Karpas-422 (cell line): ENCODE data around the gene LRP8. TPM values are rescaled to one million over a fixed set of nuclear protein-coding genes. Genes with fewer than 3 reads are reported as not detected.

Experiments used
- DNase-seq: peaks from one replicate; pipeline ENCODE4 v3.0.0-alpha.2; 2015
- H2AFZ ChIP-seq: fragments of 200-600 bp; sonication (generic); 2 replicates; pipeline ENCODE4 v1.6.1; 2014; ENCODE audit warnings: antibody characterized with exemption, low read length, mixed read lengths
- H3K27ac ChIP-seq: fragments of 200-600 bp; sonication (generic); 2 replicates; pipeline ENCODE4 v1.5.1; 2014; ENCODE audit warnings: mild to moderate bottlenecking, low read length, moderate library complexity
- H3K27me3 ChIP-seq: fragments of 200-600 bp; sonication (generic); 2 replicates; pipeline ENCODE4 v1.6.1; 2014; ENCODE audit warnings: low read length, mixed read lengths
- H3K36me3 ChIP-seq: fragments of 200-600 bp; sonication (generic); 2 replicates; pipeline ENCODE4 v1.6.1; 2014; ENCODE audit warnings: low read length, mixed read lengths; ENCODE audit not compliant: insufficient read depth
- H3K4me1 ChIP-seq: fragments of 200-600 bp; sonication (generic); 2 replicates; pipeline ENCODE4 v1.6.1; 2014; ENCODE audit warnings: mild to moderate bottlenecking, low read length, mixed read lengths
- H3K4me2 ChIP-seq: fragments of 200-600 bp; sonication (generic); 2 replicates; pipeline ENCODE4 v1.6.1; 2014; ENCODE audit warnings: low read length, low read depth, mild to moderate bottlenecking; ENCODE audit not compliant: poor library complexity, severe bottlenecking
- H3K4me3 ChIP-seq: fragments of 200-600 bp; sonication (generic); 2 replicates; pipeline ENCODE4 v1.5.1; 2014; ENCODE audit warnings: mild to moderate bottlenecking, antibody characterized with exemption, low read length, mixed read lengths
- H3K79me2 ChIP-seq: fragments of 200-600 bp; sonication (generic); 2 replicates; pipeline ENCODE4 v1.6.1; 2014; ENCODE audit warnings: mild to moderate bottlenecking, low read length, mixed read lengths
- H3K9ac ChIP-seq: fragments of 200-600 bp; sonication (generic); 2 replicates; pipeline ENCODE4 v1.6.0; 2014; ENCODE audit warnings: low read length
- H3K9me2 ChIP-seq: fragments of 200-600 bp; sonication (generic), shearing (Covaris generic); replicated peaks from 2 replicates; pipeline ENCODE4 v1.6.0; 2014; ENCODE audit warnings: mild to moderate bottlenecking, low read length, moderate library complexity; ENCODE audit not compliant: insufficient read depth
- H3K9me3 ChIP-seq: fragments of 300-700, 200-600 bp; sonication (generic); 2 replicates; pipeline ENCODE4 v1.6.1; 2014; ENCODE audit warnings: low read length, mixed read lengths
- H4K20me1 ChIP-seq: fragments of 200-600 bp; sonication (generic); 2 replicates; pipeline ENCODE4 v1.6.1; 2014; ENCODE audit warnings: mild to moderate bottlenecking, antibody characterized with exemption, low read length, low read depth; ENCODE audit not compliant: insufficient read depth
- total RNA-seq: library from RNA; depleted of rRNA; stranded (reverse); fragments of >200 nt; shearing (Covaris generic); gene quantifications from 2 replicates; pipeline ENCODE4 v1.2.3, GENCODE V29; 2014; ENCODE audit warnings: low replicate concordance

The LRP8 gene
- total RNA-seq, 1 experiment from 2014 or later = 26.7 TPM

DNA sequence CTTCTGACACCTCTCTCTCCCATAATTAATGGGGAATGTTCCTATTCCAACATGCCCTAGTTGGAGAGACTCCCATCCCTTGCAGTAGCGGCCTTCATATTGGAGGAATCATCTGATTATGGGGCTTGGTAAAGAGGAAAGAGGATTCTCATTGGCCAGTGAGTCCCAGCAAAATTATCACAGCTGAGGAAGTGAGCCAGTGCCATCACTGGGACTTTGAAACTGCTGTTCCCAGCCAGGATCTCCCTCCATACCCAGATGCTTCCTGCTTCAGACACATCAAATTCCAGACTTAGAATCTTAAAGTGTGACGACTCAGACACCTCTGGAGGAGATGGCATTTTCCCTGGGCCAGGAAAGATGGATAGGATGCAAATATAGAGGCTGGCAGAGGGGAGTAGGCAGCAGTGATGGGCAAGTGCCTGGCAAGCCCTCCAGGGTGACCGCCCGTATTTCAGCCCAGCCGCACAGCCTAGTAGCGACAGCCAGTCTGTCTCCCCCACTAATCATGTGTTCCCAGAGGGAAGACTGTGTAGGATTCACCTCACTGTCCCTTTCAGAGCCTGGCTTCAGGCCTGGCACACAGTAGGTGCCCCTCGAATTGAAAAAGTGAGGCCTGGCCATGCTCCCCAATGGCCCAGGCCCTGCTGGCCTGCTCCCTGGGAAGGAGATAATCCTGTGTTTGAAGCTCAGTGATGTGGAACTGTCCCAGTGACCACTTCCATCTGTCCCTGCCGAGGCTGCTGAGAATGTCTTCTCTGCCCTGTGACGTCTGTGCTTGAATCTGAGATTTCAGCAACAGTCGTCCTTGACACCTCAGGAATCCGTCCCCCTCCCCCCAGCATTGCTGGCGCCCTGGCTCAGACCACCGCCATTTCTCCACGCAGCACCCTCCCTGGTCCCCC is 48.3 kb downstream of the LRP8 start:
- Histone ChIP-seq H3K36me3 (peaks cover 21% of the 10 kb centered on the region; the same call in 1 of the 2 replicates), H3K79me2 (no peaks in the 10 kb centered on the region), H3K4me1 (no peaks in the 10 kb centered on the region)

GRCh38 chr1:53278298-53278725 is 49.6 kb downstream of the LRP8 start:
- Histone ChIP-seq H2AFZ (no peak overlapping the region), H3K36me3 (peaks cover 21% of the 10 kb centered on the region; the same call in 1 of the 2 replicates), H3K27ac (no peak overlapping the region), H3K9ac (no peak overlapping the region), H4K20me1 (no peaks in the 10 kb centered on the region), H3K79me2 (no peaks in the 10 kb centered on the region), H3K4me1 (no peaks in the 10 kb centered on the region), H3K9me2 (no peaks in the 10 kb centered on the region), H3K4me2 (no peak overlapping the region), H3K27me3 (no peaks in the 10 kb centered on the region), H3K9me3 (no peaks in the 10 kb centered on the region), H3K4me3 (no peak overlapping the region)
- peak; percentile 84 for DNase-seq

More for the DNA sequence above, 48.3 kb downstream of the LRP8 start:
- Histone ChIP-seq H3K9me2 (no peaks in the 10 kb centered on the region), H3K27ac (no peak overlapping the region), H3K27me3 (no peaks in the 10 kb centered on the region), H4K20me1 (no peaks in the 10 kb centered on the region), H3K4me2 (no peak overlapping the region), H3K4me3 (no peak overlapping the region), H3K9me3 (no peaks in the 10 kb centered on the region), H2AFZ (no peak overlapping the region), H3K9ac (no peak overlapping the region)
- no peak for DNase-seq

- Histone ChIP-seq H3K4me1 (no peaks in the 10 kb centered on the region), H3K4me2 (no peak overlapping the region), H3K9ac (no peak overlapping the region), H2AFZ (no peak overlapping the region), H3K27ac (no peak overlapping the region), H3K4me3 (no peak overlapping the region), H3K36me3 (peaks cover 24% of the 10 kb centered on the region; the same call in 1 of the 2 replicates), H4K20me1 (no peaks in the 10 kb centered on the region), H3K9me2 (no peaks in the 10 kb centered on the region), H3K79me2 (no peaks in the 10 kb centered on the region), H3K9me3 (no peaks in the 10 kb centered on the region), H3K27me3 (no peaks in the 10 kb centered on the region)
- no peak for DNase-seq
Observed at GRCh38 chr1:53277326-53277725, 50.5 kb downstream of the LRP8 start.

GRCh38 chr1:53276902-53277281 is 51.0 kb downstream of the LRP8 start:
- no peaks in the 10 kb centered on the region for H4K20me1 ChIP-seq
- no peaks in the 10 kb centered on the region for H3K9me2 ChIP-seq
- H3K4me1 ChIP-seq = no peaks in the 10 kb centered on the region
- H2AFZ ChIP-seq = no peak overlapping the region
- DNase-seq = no peak
- H3K79me2 ChIP-seq = no peaks in the 10 kb centered on the region
- H3K27ac ChIP-seq = no peak overlapping the region
- H3K27me3 ChIP-seq = no peaks in the 10 kb centered on the region
- no peaks in the 10 kb centered on the region for H3K9me3 ChIP-seq
- H3K4me3 ChIP-seq = no peak overlapping the region
- H3K9ac ChIP-seq = no peak overlapping the region
- H3K36me3 ChIP-seq = peaks cover 22% of the 10 kb centered on the region; the same call in 1 of the 2 replicates
- no peak overlapping the region for H3K4me2 ChIP-seq

GRCh38 chr1:53276153-53276901 is 51.5 kb downstream of the LRP8 start:
- Histone ChIP-seq H4K20me1 (no peaks in the 10 kb centered on the region), H3K27me3 (no peaks in the 10 kb centered on the region), H3K9me3 (no peaks in the 10 kb centered on the region), H3K9ac (no peak overlapping the region), H3K4me3 (no peak overlapping the region), H3K9me2 (no peaks in the 10 kb centered on the region), H3K79me2 (no peaks in the 10 kb centered on the region), H3K4me1 (peaks cover 5% of the 10 kb centered on the region; the same call in 1 of the 2 replicates), H3K36me3 (peaks cover 18% of the 10 kb centered on the region; the same call in 1 of the 2 replicates), H3K4me2 (no peak overlapping the region), H2AFZ (no peak overlapping the region), H3K27ac (no peak overlapping the region)
- DNase-seq = no peak

DNA sequence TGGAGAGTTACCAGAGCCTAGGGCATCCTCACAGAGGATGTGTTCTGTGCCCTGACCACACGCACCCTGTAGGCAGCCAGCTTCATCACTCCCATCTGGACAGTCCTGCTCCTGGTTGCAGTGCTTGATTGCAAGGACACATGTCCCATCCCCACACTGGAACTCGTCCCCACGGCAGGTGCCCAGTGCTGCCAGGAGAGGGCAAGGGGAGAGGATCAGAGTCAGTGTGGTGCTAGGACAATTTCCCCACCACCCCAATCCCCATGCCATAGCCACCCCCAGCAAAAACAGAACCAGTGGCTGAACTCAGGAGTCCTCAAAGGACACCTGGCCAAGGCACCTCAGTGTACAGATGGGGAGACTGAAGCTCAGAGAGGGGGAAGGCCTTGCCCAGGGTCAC is 52.3 kb downstream of the LRP8 start:
- peaks cover 3% of the 10 kb centered on the region; the same call in 1 of the 2 replicates for H4K20me1 ChIP-seq
- H3K9ac ChIP-seq = no peak overlapping the region
- H3K4me1 ChIP-seq = peaks cover 12% of the 10 kb centered on the region
- no peak overlapping the region for H3K4me3 ChIP-seq
- no peaks in the 10 kb centered on the region for H3K79me2 ChIP-seq
- no peak overlapping the region for H2AFZ ChIP-seq
- H3K36me3 ChIP-seq = peaks cover 21% of the 10 kb centered on the region; the same call in 1 of the 2 replicates
- DNase-seq = no peak
- no peaks in the 10 kb centered on the region for H3K9me2 ChIP-seq
- H3K27ac ChIP-seq = no peak overlapping the region
- no peak overlapping the region for H3K4me2 ChIP-seq
- no peaks in the 10 kb centered on the region for H3K27me3 ChIP-seq
- H3K9me3 ChIP-seq = no peaks in the 10 kb centered on the region

DNA sequence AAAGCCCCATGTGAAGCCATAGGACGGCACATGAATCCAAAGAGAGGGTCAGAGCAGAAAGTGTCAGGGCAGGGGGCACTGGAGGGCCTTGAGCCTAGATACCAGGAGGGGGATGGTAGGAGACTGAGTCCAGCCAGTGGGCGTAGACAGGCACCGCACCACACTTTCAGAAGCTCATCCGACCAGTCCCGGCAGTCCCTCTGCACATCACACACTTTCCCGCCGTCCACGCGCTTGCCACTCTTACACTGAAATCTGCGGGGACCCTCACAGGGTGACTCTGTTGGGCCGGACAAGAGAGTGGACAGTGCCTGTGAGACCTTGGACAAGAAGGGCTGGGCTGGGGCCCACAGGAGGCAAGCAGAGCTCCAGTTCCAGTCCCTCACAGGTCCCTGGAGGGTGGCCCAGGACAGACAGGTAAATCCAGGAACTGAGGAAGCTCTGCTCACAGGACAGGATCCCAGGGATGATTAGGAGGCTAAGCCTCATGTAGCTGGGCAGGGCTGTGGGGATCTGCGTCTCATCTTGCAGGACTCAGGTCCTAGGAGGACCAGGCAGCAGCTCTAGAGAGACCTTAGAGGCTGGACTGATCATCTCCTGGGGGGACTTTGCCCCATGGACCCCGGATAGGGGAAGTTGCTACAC is 53.2 kb downstream of the LRP8 start:
- no peak for DNase-seq
- H3K27me3 ChIP-seq = no peaks in the 10 kb centered on the region
- peaks cover 3% of the 10 kb centered on the region; the same call in 1 of the 2 replicates for H4K20me1 ChIP-seq
- no peak overlapping the region for H3K4me2 ChIP-seq
- H3K79me2 ChIP-seq = no peaks in the 10 kb centered on the region
- no peak overlapping the region for H3K9ac ChIP-seq
- peaks cover 21% of the 10 kb centered on the region for H3K4me1 ChIP-seq
- no peak overlapping the region for H2AFZ ChIP-seq
- H3K9me2 ChIP-seq = no peaks in the 10 kb centered on the region
- H3K4me3 ChIP-seq = no peak overlapping the region
- H3K9me3 ChIP-seq = no peaks in the 10 kb centered on the region
- no peak overlapping the region for H3K27ac ChIP-seq
- H3K36me3 ChIP-seq = peaks cover 30% of the 10 kb centered on the region; the same call in 1 of the 2 replicates
